HG03045 (cell line): ENCODE data around the gene HCST.
"Not testable (repeated sequence)": the region's sequence is repeated elsewhere in the genome, so short reads cannot be mapped to it uniquely, and the experiment has no call there.

Experiments
- ATAC-seq: cut with Tn5 transposase; IDR thresholded peaks from one replicate; pipeline ENCODE4 v1.9.1; 2021; ENCODE audit warnings: mild to moderate bottlenecking, moderate library complexity; ENCODE audit not compliant: unreplicated experiment

Gene HCST, protein sequence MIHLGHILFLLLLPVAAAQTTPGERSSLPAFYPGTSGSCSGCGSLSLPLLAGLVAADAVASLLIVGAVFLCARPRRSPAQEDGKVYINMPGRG

DNA sequence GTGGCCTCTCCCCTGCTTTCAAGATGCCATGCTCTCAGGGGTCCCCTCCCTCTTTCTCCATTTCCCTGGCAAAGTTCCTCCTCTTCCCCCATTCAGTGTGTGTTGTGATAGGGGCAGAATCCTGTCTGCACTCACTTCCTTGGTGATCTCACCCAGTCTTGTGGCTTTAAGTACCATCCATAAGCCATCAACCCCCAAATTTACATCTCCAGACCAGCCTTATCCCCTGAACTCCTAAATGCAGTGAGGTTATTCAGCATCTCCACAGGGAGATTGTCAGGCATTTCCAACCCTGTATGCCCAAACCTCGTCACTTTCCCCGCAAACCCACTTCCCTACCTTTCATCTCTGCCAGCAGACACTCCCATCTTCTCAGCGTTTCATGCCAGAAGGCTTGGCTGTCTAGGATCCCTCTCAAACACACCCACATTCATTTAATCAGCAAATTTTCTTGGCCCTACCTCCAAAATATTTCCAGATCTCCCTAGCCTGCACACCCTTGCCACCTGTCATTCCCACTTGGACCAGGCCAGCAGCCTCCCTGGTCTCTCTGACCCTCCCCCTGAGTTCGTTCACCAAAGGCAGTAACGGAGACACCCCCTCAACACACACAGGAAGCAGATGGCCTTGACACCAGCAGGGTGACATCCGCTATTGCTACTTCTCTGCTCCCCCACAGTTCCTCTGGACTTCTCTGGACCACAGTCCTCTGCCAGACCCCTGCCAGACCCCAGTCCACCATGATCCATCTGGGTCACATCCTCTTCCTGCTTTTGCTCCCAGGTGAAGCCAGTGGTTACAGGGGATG, at the start of gene HCST:
Gene HCST (plus strand): TSS at position 676 of the 808 bp plus-strand sequence. CDS start 65 bp downstream, at position 741.
- no peak for ATAC-seq

DNA sequence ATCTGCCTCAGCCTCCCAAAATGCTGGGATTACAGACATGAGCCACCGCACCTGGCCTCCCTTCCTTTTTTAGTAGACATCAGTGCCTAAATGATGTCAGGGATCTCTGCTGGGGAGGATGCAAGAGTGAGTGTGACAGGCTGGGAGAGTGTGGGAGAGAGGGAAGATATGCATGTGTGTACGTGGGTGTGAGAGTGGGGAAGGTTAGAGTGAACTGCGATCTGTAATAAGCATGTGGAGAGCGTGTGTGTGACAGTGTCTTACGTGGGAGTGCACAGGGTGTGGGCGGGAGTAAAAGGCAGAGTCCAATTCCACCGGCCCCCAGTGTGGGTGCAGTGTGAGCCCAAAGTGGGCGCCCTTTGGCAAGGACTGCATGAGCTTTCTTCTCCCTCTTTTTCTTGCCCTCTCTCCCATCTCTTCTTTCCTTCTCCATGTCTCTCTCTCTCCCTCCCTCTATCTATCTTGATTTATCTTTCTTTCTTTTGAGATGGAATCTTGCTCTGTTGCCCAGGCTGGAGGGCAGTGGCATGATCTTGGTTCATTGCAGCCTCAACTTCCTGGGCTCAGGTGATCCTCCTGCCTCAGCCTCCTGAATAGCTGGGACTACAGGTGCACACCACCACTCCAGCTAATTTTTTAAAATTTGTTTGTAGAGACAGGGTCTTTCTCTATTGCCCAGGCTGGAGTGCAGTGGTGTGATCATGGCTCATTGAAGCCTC, 49.1 kb upstream of the HCST start:
- ATAC-seq: no peak

GRCh38 chr19:35856546-35857149, 45.7 kb upstream of the HCST start, which contains the start of gene KIRREL2:
Gene KIRREL2, plus strand, starts transcription at chr19:35856911. Its CDS starts 209 bp downstream, at chr19:35857120.
- no peak for ATAC-seq

GRCh38 chr19:35858311-35858710, 44.0 kb upstream of the HCST start:
- ATAC-seq: no peak

- no peak for ATAC-seq
Measured at GRCh38 chr19:35859414-35859813, 42.9 kb upstream of the HCST start.

DNA sequence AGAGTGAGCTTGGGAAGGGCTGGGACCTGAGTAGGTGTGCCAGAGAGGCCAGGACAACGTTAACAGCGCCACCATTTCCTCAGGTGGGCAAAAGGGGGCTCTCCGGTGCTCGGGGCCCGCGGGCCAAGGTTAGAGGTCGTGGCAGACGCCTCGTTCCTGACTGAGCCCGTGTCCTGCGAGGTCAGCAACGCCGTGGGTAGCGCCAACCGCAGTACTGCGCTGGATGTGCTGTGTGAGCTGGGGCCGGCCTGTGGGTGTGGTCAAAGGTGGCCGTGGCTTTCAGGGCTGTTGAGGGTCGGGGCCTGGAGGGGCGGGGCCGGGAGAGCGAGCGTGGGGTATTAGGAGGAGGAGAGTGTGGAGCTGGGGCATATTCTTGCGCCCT, 41.9 kb upstream of the HCST start:
- no peak for ATAC-seq

GRCh38 chr19:35860818-35861639, 41.3 kb upstream of the HCST start:
- ATAC-seq: no peak

DNA sequence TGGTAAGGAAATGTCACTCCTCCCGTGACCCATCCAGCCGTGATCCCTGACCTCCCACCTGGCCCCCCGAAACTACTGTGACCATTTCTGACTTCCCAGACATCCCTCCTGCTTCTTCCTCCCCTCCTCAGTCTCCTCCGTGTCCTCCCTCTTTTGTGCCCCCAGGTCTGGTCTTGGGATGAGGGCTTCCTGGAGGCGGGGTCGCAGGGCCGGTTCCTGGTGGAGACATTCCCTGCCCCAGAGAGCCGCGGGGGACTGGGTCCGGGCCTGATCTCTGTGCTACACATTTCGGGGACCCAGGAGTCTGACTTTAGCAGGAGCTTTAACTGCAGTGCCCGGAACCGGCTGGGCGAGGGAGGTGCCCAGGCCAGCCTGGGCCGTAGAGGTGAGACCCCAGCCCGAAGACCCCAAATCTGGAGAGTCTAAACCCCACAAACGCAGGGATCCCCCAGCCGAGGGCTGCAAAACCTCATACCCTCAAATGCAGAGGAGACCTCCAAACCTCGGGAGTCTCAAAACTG, 40.6 kb upstream of the HCST start:
- ATAC-seq: no peak

DNA sequence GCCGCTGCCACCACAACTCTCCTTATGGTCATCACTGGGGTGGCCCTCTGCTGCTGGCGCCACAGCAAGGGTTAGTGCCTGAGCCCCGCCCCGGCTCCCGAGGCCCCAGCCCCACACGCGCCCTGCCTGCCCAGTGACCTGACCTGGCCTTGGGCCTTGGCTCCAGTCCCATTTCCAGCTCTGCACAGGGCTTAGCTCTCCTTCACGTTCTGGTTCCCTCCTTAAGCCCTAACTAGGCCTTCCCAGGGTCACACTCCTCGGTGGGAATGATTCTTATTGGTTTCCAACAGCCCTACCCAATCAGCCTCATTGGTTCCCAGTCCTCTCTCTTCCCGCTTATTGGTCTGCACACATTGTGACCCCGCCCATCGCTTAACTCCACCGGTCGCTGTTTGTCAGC, 39.8 kb upstream of the HCST start:
- no peak for ATAC-seq

GRCh38 chr19:35863018-35863417, 39.3 kb upstream of the HCST start:
- no peak for ATAC-seq

- no peak for ATAC-seq
Measured at GRCh38 chr19:35868172-35868822, 34.0 kb upstream of the HCST start, which contains the start of gene APLP1. Gene APLP1, plus strand, starts transcription at chr19:35868574. Its CDS starts 63 bp downstream, at chr19:35868637.

DNA sequence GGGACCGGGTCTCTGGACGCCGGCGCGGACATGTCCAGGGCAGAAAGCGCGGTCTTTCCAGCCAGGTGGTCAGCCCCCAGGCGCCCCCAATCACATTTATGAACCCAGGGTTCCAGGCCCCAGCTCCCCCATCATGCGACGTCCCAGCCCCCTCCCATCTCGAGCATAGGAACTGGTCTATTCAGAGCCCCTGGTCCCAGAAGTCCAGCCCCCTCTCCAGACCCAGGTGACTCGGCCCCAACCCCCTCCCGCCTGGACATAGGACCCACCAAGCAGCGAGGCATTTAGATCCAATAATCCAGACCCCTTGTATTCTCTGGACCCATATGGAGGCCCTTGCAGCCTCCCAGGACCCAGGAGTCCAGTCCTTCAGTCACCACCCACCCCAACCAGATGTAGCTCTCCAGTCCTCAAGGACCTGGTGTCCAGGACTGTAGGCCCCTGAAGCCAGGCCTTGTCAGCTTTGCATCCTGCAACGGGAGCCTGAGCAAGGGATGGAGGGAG, 33.5 kb upstream of the HCST start:
- no peak for ATAC-seq

DNA sequence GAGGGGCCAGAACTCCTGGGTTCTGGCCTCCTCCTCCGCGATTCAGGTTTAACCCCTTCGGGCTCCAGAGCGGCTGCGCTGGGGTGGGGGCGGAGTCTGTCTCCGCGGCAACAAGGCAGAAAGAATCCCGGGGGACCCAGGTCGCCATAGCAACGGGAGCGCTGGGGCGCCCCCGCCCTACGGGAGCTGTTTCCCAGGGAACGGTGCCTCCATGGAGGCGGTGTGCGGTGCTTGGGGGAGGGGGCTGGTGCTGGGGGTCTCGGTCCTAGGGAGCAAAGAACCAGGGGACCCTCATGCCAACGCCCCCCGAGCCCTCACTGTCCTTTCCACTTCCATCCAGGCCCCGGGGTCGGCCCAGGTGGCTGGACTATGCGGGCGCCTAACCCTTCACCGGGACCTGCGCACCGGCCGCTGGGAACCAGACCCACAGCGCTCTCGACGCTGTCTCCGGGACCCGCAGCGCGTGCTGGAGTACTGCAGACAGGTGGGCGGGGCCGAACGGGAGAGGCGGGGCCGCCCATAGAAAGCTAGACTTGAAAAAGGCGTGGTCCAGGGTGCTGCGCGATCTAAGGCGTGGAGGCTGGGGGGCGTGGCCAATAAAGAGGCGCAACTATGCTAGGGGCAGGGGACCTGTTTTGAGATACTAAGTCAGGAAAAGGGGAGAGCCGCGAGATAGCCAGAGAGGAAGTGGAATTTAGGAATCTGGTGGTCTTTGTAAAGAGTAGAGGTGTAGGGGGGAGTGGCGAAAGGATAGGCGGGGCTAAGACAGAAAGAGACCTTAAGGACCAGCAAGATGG, 32.8 kb upstream of the HCST start:
- no peak for ATAC-seq

- not testable (repeated sequence) for ATAC-seq
Measured at GRCh38 chr19:35870124-35870736, 32.1 kb upstream of the HCST start.

DNA sequence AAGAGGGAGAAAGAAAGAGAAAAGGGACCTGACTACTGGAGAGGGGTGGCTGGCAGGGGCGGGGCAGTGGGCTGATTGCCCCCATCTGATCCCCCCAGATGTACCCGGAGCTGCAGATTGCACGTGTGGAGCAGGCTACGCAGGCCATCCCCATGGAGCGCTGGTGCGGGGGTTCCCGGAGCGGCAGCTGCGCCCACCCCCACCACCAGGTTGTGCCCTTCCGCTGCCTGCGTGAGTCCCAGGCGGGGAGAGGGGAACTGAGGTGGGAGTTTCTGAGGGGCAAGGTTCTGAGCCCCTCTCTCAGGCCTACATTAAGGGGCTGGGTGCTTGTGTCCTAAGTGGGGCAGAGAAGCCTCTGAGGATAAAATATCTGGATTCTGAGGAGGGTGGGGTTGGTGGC, 31.5 kb upstream of the HCST start:
- no peak for ATAC-seq

DNA sequence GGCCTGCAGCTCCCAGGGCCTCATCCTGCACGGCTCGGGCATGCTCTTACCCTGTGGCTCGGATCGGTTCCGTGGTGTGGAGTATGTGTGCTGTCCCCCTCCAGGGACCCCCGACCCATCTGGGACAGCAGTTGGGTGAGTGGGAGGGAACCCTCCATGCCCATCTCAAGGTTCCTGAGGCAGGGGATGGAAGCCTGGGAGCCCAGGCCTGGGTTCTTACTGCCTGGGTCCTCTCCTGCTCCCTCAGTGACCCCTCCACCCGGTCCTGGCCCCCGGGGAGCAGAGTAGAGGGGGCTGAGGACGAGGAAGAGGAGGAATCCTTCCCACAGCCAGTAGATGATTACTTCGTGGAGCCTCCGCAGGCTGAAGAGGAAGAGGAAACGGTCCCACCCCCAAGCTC, 30.7 kb upstream of the HCST start:
- ATAC-seq: no peak

- no peak for ATAC-seq
Measured at GRCh38 chr19:35872180-35872579, 30.1 kb upstream of the HCST start.

DNA sequence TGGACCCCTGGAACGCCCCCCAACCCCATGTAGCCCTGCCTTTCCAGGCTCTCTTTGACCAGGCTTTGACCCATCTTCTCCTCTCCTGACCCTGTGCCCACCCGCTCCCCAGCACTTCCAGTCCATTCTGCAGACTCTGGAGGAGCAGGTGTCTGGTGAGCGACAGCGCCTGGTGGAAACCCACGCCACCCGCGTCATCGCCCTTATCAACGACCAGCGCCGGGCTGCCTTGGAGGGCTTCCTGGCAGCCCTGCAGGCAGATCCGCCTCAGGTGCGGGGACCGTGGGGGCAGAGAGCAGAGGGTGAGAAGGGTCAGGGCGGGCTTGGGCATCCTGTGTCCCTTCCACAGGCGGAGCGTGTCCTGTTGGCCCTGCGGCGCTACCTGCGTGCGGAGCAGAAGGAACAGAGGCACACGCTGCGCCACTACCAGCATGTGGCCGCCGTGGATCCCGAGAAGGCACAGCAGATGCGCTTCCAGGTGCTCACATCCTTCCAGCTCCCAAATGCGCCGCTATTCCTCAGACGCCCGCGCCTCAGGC, 27.9 kb upstream of the HCST start:
- no peak for ATAC-seq
